Right ventricle myocardium superior (tissue), 1 donor: ENCODE results near the gene MBD4. TPM values are rescaled to one million over a fixed set of nuclear protein-coding genes. Genes with fewer than 3 reads are reported as not detected.

Experiments used
- ATAC-seq: fragments of 200-7000 bp; cut with Tn5 transposase; one replicate; pipeline ENCODE4 v1.9.1; 2020; ENCODE audit warnings: mild to moderate bottlenecking; ENCODE audit not compliant: poor library complexity
- DNase-seq: peaks from one replicate; pipeline ENCODE4 v3.0.0-alpha.2; 2020
- intact Hi-C: fragments of 100-400 bp; cut with DNase I; formaldehyde crosslinking; loops from one replicate; pipeline ENCODE4 v1.11.2; 2022
- total RNA-seq: library from RNA; stranded (reverse); fragmentation: NEBNext Ultra II Directional; extraction: Animal tissue kit (Norgen Biotek cat#: 25700); gene quantifications from one replicate; pipeline ENCODE4 v1.2.1, GENCODE V29; 2021
- donor health status: DM: no; HTN: yes; CAD: no; lungs with severe emphysema.

Gene MBD4
- total RNA-seq, 1 donor from 2014 or later = 18.7 TPM

GRCh38 chr3:129439226-129439816 lies 427 bp downstream of the MBD4 start:
- intact Hi-C loops = no loop called here
- peak; percentile 53 for DNase-seq
- ATAC-seq = peak; percentile 1

DNA sequence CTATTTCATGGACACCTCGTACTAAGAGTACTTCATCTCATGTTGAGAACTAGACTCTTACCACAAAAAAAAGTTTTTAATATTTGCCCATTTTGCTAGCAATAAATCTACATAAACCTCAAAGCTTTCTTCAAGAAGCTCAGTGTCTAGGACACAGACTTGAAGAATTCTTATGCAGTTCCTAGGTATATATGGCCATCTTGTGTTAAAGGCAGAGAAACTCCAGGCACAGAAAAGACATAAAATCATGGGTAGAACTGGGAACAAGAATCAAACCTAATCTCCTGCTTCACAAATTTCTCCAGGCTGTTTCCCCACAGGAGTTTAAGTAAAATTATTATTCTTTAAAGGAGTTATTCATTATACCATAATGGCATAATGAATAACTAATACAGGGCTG lies 4.4 kb downstream of the MBD4 start:
- intact Hi-C loops = no loop called here

DNA sequence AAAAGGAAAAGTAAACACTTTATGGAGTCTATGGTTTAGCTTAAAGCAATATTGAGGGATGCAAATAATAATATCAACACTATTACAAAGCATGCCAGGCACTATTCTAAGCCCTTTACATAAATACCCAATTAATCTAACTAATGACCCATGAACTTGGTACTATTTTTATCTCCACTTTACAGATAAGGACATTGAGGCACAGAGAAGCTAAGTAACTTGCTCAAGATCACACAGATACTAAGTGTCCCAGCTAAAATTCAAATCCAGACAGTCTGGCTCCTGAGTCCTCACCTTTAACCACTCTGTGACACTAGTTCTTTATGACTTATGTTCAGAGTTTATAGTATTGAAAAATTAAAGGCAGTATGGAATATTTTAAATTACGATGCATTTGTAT lies 5.6 kb downstream of the MBD4 start:
- no peak for DNase-seq
- no peak for ATAC-seq
- intact Hi-C loops = no loop called here

More for the DNA sequence above, 4.4 kb downstream of the MBD4 start:
- DNase-seq = no peak
- no peak for ATAC-seq

DNA sequence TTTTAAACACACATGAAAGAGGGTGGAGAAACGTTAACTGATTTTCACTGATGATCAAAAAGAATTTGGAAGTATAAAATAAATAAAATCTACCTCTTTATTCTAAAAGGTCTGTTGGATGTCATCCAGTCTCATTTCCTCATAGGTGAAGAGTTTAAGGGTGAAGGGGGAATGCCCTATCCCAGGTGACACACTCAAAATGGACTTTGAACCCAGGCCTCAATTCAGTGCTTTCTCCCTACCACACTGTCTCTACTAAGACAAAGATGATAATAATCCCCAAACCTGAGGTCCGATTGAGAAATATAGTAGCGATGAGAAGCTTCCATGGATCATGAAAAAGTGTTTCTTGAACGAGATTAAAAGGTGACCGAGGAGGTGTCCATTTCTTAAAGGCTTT lies 6.2 kb downstream of the MBD4 start:
- intact Hi-C loops = no loop called here
- no peak for DNase-seq
- no peak for ATAC-seq

GRCh38 chr3:129432671-129433070 lies 7.1 kb downstream of the MBD4 start:
- ATAC-seq = no peak
- intact Hi-C loops = no loop called here

DNA sequence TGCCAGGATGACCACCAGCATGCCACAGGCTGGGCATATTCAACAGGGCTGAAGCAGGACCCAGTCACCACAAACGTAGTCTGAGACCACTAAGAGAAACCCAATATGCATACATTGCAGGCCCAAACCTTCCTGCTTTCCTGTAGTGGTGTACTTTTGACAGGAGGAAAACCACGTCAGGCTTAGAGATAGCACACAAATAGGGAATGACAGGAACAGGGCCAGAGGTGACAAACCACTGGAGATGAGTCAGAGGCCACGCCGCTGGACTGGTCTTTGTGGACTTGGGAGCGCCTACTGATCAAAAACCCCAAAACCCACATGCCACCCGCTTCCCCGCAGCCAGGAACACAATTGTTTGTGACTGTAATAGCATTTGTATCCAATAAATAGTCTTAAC lies 7.7 kb downstream of the MBD4 start:
- DNase-seq (no peak), ATAC-seq (no peak)
- intact Hi-C loops = no loop called here

More at GRCh38 chr3:129432671-129433070, 7.1 kb downstream of the MBD4 start:
- DNase-seq = no peak

GRCh38 chr3:129429602-129430001 lies 10.1 kb downstream of the MBD4 start:
- intact Hi-C loops = no loop called here
- DNase-seq = no peak

DNA sequence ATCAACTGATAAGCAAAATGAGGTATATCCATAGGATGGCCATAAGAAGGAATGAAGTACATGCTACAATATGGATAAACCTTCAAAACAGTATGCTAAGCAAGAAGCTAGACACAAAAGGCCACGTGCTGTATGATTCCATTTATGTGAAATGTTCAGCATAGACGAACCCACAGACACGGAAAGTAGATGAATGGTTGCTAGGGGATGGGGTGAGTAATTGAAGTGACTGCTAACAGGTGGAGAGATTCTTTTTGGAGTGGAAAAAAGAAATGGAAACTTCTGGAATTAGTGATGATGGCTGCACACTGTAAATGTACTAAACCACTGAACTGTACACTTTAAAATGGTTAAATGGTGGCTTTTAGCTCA lies 10.7 kb downstream of the MBD4 start:
- no peak for ATAC-seq
- intact Hi-C loops = no loop called here
- no peak for DNase-seq

More at GRCh38 chr3:129429602-129430001, 10.1 kb downstream of the MBD4 start:
- no peak for ATAC-seq

GRCh38 chr3:129428376-129429079 lies 11.2 kb downstream of the MBD4 start, which contains the start of gene EFCAB12:
TSS of gene EFCAB12 (minus strand) at chr3:129428636. CDS start at chr3:129428488, 148 bp downstream.
- DNase-seq (peak; percentile 98), ATAC-seq (peak; percentile 99)
- intact Hi-C loops = no loop called here

DNA sequence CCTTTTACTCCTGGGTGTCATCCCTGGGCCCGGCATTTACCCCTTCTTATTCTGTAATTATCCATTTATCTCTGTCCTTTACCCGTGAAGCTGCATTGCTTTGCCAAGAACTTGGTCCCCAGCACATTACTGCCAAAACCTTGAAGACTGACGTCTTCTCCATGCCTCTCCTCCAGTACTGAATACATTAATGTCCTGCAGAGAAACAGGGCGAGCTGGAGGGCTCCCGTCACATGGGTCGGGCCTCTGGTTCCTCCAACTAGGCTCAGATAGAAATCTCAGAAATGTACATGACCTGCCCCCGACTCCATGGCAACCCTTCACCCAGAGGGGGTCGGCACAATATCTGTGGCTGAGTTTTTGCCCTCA lies 11.8 kb downstream of the MBD4 start:
- DNase-seq (no peak), ATAC-seq (peak; percentile 8)
- intact Hi-C loops = no loop called here

DNA sequence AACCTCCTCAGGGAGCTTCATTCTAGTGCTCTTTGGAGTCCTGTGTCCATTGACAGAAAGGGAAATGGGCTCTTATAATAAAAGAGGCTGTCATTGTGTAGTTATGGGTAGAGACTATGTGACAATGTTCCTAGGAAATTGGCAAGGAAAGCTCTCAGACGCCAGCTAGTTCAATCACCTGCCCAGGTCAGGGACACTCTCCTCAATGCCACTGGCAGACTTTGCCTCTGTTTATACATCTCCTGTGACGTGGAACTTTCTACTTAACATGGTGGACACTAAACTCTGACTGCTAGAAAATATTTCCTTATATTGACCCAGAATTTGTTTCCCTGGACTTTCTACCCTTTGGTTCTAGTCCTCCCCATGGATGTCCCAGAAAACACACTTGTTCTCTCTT lies 14.1 kb downstream of the MBD4 start:
- intact Hi-C loops = no loop called here
- DNase-seq (no peak), ATAC-seq (no peak)

DNA sequence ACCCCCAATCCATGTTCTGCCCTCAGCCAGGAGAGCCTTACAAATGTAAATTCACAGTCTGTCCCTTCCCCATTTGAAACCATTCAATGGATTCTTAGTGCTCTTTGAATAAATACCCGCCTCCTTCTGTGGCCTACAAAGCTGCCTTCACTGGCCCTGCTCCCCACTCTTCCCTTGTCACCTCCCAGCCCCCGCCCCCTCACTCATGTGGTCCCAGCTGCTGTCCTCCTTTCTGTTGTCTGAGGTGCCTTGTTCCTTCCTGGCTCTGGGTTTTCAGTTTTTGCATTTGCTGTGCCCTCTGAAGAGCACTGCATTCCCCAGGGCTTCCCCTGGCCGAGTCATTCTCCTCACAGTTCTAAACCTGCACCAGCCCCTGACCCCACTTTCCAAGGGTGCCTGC lies 14.5 kb downstream of the MBD4 start:
- ATAC-seq (no peak), DNase-seq (no peak)
- intact Hi-C loops = no loop called here

GRCh38 chr3:129424185-129424841 lies 15.4 kb downstream of the MBD4 start:
- no peak for DNase-seq
- intact Hi-C loops = no loop called here
- ATAC-seq = no peak

DNA sequence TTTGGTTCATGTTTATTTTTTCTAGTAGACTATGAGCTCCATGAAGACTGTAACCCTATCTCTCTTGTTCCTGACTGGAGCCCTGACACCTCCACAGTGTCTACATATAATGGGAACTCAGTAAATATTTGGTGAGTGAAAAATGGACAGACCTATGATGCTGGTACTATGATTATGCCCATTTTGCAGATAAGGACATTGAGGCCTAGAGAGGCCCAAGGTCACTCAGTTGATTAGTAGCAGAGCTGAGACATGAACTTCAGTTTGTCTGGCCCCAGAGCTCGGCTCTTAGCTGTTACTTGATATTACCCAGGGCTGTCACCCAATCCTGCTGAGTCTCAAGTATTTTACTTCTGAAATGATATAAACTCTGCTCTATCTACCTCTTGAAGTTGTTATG lies 16.9 kb downstream of the MBD4 start:
- DNase-seq = no peak
- intact Hi-C loops = no loop called here
- ATAC-seq = no peak

DNA sequence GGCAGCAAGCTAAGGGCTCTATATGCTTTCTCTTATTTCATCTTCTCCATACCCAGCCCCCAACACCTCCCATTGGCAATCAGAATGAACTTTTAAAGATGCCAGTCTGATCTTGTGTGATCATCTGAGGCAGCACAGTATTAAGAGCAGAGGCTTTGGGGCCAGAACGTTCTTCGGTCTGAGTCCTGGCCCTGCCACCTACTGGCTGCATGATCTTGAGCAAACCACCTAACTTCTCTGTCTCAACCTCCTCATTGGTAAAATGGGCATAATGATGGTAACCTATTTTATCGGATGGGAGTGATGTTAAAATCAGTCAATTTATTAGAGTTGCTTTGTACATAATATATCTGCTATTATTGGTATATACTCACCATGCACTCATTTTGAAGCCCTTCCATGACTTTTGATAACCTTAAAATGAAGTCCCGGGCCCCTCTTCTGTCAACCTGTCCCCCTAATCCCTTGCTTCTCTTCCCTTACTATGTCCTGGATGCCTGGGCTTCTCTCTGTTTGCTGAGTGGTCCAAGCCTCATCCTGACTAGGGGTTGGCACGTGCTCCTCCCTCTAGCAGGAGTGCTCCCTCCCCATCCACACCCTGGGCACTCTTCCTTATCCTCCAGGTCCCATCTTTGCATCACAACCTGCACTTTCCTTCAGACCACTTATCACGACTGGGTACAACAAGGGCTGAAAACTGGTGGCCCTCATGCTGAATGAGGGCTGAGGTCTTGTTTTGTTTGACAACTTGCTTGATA lies 17.6 kb downstream of the MBD4 start:
- intact Hi-C loops = no loop called here
- DNase-seq = no peak
- no peak for ATAC-seq

DNA sequence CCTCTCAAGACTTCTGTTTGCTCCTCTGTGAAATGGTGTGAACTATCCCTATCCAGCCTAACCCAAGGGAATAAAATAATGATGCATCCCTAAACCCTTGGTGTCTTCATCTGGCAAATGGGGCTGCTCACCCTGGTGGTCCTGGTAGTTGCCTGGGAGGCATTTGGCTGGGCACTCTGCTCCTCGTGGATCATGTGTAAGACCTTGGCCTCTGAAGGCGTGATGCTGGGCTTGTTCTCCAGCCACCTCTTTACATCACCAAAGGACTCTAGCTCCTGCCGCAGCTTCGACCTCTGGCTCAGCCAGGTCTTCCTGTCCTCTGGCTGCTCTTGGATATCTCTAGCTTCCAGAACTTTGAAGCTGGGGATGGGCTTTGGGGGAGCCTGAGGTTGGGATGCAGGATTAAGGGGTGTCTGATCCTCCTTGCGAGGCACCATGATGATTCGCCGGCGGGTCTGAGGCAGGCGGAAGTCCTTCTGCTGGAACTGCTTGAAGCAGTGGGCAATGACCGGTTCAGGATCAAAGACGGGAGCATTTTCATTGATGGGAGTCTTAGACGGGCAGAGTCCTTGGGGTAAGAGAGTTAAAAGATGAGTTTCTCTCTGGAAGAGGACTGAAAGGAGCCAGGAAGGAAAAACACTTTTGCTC lies 18.4 kb downstream of the MBD4 start:
- DNase-seq = no peak
- intact Hi-C loops = no loop called here
- no peak for ATAC-seq

GRCh38 chr3:129419476-129419875 lies 20.3 kb downstream of the MBD4 start:
- no peak for ATAC-seq
- intact Hi-C loops = no loop called here
- no peak for DNase-seq

GRCh38 chr3:129418041-129418973 lies 21.4 kb downstream of the MBD4 start:
- intact Hi-C loops = no loop called here
- ATAC-seq = no peak
- DNase-seq = no peak
